H1 (cell line): ENCODE results near the gene TUBGCP3. TPM values are rescaled to one million over a fixed set of nuclear protein-coding genes. Genes with fewer than 3 reads are reported as not detected.

Source experiments
- CTCF ChIA-PET: fragments of 300-600 bp; sonication (Branson Sonifier 250); formaldehyde crosslinking; loops from one replicate; lab custom pipeline; 2021; ENCODE audit not compliant: partially characterized antibody; lab: Charles Lee
- POLR2A ChIA-PET: fragments of 300-600 bp; sonication (Branson Sonifier 250); formaldehyde crosslinking; loops from one replicate; lab custom pipeline; 2021; ENCODE audit warnings: inconsistent platforms; ENCODE audit not compliant: partially characterized antibody; lab: Charles Lee
- DNase-seq, 2 experiments: peaks; one replicate each; pipeline versions ENCODE4 v3.0.0 to v3.0.0-alpha.2; 2010 to 2022; ENCODE audit warnings: low spot score in 2 of 2, low read depth in 1 of 2, mixed read lengths in 1 of 2
- FAIRE-seq: peaks from 2 replicates; lab custom pipeline; 2011; peaks lifted over from hg19 to GRCh38; lab: Jason Lieb, UNC
- H2AFZ ChIP-seq: 2 replicates; pipeline ENCODE4 v1.8.1; 2012; ENCODE audit warnings: low read length, inconsistent platforms
- H2AK5ac ChIP-seq: 2 replicates; pipeline ENCODE4 v1.6.1; 2013; ENCODE audit warnings: low read depth, low read length
- H2BK120ac ChIP-seq: replicated peaks from 2 replicates; pipeline ENCODE3; 2013; ENCODE audit warnings: low read depth, low read length, inconsistent platforms
- H2BK12ac ChIP-seq: 2 replicates; pipeline ENCODE4 v1.6.1; 2013; ENCODE audit warnings: low read depth, low read length
- H2BK15ac ChIP-seq: 2 replicates; pipeline ENCODE4 v1.6.1; 2013; ENCODE audit warnings: low read length
- H2BK20ac ChIP-seq: 2 replicates; pipeline ENCODE4 v1.6.1; 2013; ENCODE audit warnings: low read length
- H2BK5ac ChIP-seq: 2 replicates; pipeline ENCODE4 v1.6.1; 2013; ENCODE audit warnings: low read depth, low read length
- H3K14ac ChIP-seq: 2 replicates; pipeline ENCODE4 v1.6.1; 2013; ENCODE audit warnings: inconsistent platforms; ENCODE audit not compliant: insufficient read length
- H3K18ac ChIP-seq: 2 replicates; pipeline ENCODE4 v1.6.1; 2013; ENCODE audit warnings: low read length; ENCODE audit errors: extremely low read depth
- H3K23ac ChIP-seq: 2 replicates; pipeline ENCODE4 v1.6.1; 2013; ENCODE audit warnings: inconsistent platforms; ENCODE audit not compliant: insufficient read length
- H3K23me2 ChIP-seq: 2 replicates; pipeline ENCODE4 v1.6.1; 2013; ENCODE audit warnings: low read depth, low read length
- H3K27ac ChIP-seq: 2 replicates; pipeline ENCODE4 v1.6.1; 2011; ENCODE audit warnings: low read depth, low read length, inconsistent platforms
- H3K27me3 ChIP-seq, 4 experiments: replicated peaks in 1 of 4; 1 replicate in 1 of 4; 2 replicates in 3 of 4; pipeline versions ENCODE4 v1.6.1 to v1.8.1; 2011 to 2013; ENCODE audit warnings: low read length in 3 of 4, mild to moderate bottlenecking in 3 of 4, inconsistent platforms in 2 of 4, mixed read lengths in 2 of 4, moderate library complexity in 1 of 4; ENCODE audit not compliant: control insufficient read depth in 3 of 4, insufficient read depth in 3 of 4; ENCODE audit errors: extremely low read depth in 1 of 4
- H3K36me3 ChIP-seq, 4 experiments: 2 replicates each; pipeline versions ENCODE4 v1.6.1 to v1.8.1; 2011 to 2013; ENCODE audit warnings: mild to moderate bottlenecking in 4 of 4, low read length in 3 of 4, moderate library complexity in 2 of 4, control low read depth in 1 of 4, inconsistent platforms in 1 of 4; ENCODE audit not compliant: insufficient read depth in 4 of 4, control insufficient read depth in 2 of 4
- H3K4ac ChIP-seq: replicated peaks from 2 replicates; pipeline ENCODE3; 2013; ENCODE audit warnings: low read length, low read depth, mixed read lengths, inconsistent platforms; ENCODE audit not compliant: insufficient read length
- H3K4me1 ChIP-seq, 4 experiments: replicated peaks in 1 of 4; 1 replicate in 1 of 4; 2 replicates in 3 of 4; pipeline versions ENCODE4 v1.6.1 to v1.8.1; 2011 to 2013; ENCODE audit warnings: low read length in 3 of 4, inconsistent platforms in 2 of 4, mixed read lengths in 1 of 4; ENCODE audit not compliant: insufficient read depth in 4 of 4, control insufficient read depth in 3 of 4
- H3K4me2 ChIP-seq, 2 experiments: 2 replicates each; pipeline versions ENCODE4 v1.6.1 to v1.8.1; 2011 to 2013; ENCODE audit warnings: low read depth in 2 of 2, low read length in 2 of 2, control low read depth in 1 of 2, inconsistent platforms in 1 of 2, mild to moderate bottlenecking in 1 of 2; ENCODE audit not compliant: insufficient read depth in 1 of 2
- H3K4me3 ChIP-seq, 4 experiments: fragments of 200-600, 300-600 bp in 1 of 4; sonication (generic), shearing (Covaris generic), sonication (Bioruptor Twin) in 1 of 4; 2 replicates each; pipeline versions ENCODE4 v1.5.1 to v1.8.1; 2011 to 2016; ENCODE audit warnings: low read length in 4 of 4, low read depth in 3 of 4, control low read depth in 2 of 4, inconsistent platforms in 2 of 4, mild to moderate bottlenecking in 2 of 4, mixed read lengths in 1 of 4, moderate library complexity in 1 of 4; ENCODE audit not compliant: insufficient read depth in 2 of 4; ENCODE audit errors: extremely low read depth in 1 of 4
- H3K56ac ChIP-seq: replicated peaks from 2 replicates; pipeline ENCODE3; 2013; ENCODE audit warnings: low read depth, mild to moderate bottlenecking, mixed read lengths, low read length, inconsistent platforms; ENCODE audit not compliant: insufficient read length
- H3K79me1 ChIP-seq: 2 replicates; pipeline ENCODE4 v1.6.1; 2013; ENCODE audit warnings: low read depth, low read length, control low read depth
- H3K79me2 ChIP-seq, 2 experiments: 2 replicates each; pipeline versions ENCODE4 v1.6.1 to v1.8.1; 2012 to 2013; ENCODE audit warnings: low read length in 2 of 2, mild to moderate bottlenecking in 2 of 2, inconsistent platforms in 1 of 2; ENCODE audit not compliant: insufficient read depth in 2 of 2, control insufficient read depth in 1 of 2
- H3K9ac ChIP-seq, 4 experiments: replicated peaks in 1 of 4; 1 replicate in 1 of 4; 2 replicates in 3 of 4; pipeline versions ENCODE4 v1.6.1 to v1.8.1; 2011 to 2013; ENCODE audit warnings: low read depth in 3 of 4, low read length in 3 of 4, control low read depth in 2 of 4, mild to moderate bottlenecking in 2 of 4, moderate library complexity in 2 of 4, inconsistent platforms in 1 of 4; ENCODE audit errors: extremely low read depth in 1 of 4
- H3K9me3 ChIP-seq, 2 experiments: 2 replicates each; pipeline versions ENCODE4 v1.6.1 to v1.8.1; 2012 to 2013; ENCODE audit warnings: mild to moderate bottlenecking in 2 of 2, moderate library complexity in 2 of 2, control low read depth in 1 of 2, inconsistent platforms in 1 of 2, low read depth in 1 of 2, low read length in 1 of 2, mixed read lengths in 1 of 2; ENCODE audit not compliant: insufficient read depth in 2 of 2
- H4K20me1 ChIP-seq, 2 experiments: replicated peaks in 1 of 2; 2 replicates each; pipeline versions ENCODE3 to v1.8.1; 2011 to 2013; ENCODE audit warnings: inconsistent platforms in 2 of 2, low read length in 2 of 2, mild to moderate bottlenecking in 1 of 2; ENCODE audit not compliant: insufficient read depth in 2 of 2, control insufficient read depth in 1 of 2
- H4K5ac ChIP-seq: 2 replicates; pipeline ENCODE4 v1.6.1; 2013; ENCODE audit warnings: low read length, low read depth, mixed read lengths, inconsistent platforms; ENCODE audit not compliant: insufficient read length
- H4K8ac ChIP-seq: 2 replicates; pipeline ENCODE4 v1.8.0; 2013; ENCODE audit warnings: mild to moderate bottlenecking, moderate library complexity, low read length, inconsistent platforms; ENCODE audit not compliant: insufficient read depth; ENCODE audit errors: extremely low read depth
- H4K91ac ChIP-seq: replicated peaks from 2 replicates; pipeline ENCODE3; 2013; ENCODE audit warnings: low read length, mixed read lengths, inconsistent platforms; ENCODE audit not compliant: insufficient read length
- CTCF ChIP-seq, 3 experiments: IDR thresholded peaks; 1 replicate in 2 of 3; 2 replicates in 1 of 3; pipeline versions ENCODE4 v1.5.1 to v1.6.1; 2011; ENCODE audit warnings: low read length in 3 of 3, mild to moderate bottlenecking in 3 of 3, inconsistent platforms in 2 of 3, low read depth in 1 of 3, moderate library complexity in 1 of 3; ENCODE audit not compliant: insufficient read depth in 1 of 3; ENCODE audit errors: control extremely low read depth in 1 of 3
- E2F6 ChIP-seq: IDR thresholded peaks from 2 replicates; pipeline ENCODE4 v1.6.1; 2012; ENCODE audit warnings: inconsistent platforms
- EGR1 ChIP-seq: IDR thresholded peaks from 2 replicates; pipeline ENCODE4 v1.6.1; 2011; ENCODE audit warnings: low read depth, low read length, borderline replicate concordance
- GABPA ChIP-seq: IDR thresholded peaks from 2 replicates; pipeline ENCODE4 v1.6.1; 2011; ENCODE audit warnings: mild to moderate bottlenecking, low read length, moderate library complexity, borderline replicate concordance; ENCODE audit not compliant: insufficient read depth
- GTF2F1 ChIP-seq: IDR thresholded peaks from 2 replicates; pipeline ENCODE4 v1.6.1; 2012; ENCODE audit warnings: low read depth, low read length, improper control_type of control experiment, borderline replicate concordance
- HDAC6 ChIP-seq: IDR thresholded peaks from one replicate; pipeline ENCODE4 v1.7.1; 2012; ENCODE audit warnings: low read depth, mild to moderate bottlenecking, inconsistent platforms, low read length, moderate library complexity
- JUND ChIP-seq: IDR thresholded peaks from 2 replicates; pipeline ENCODE4 v1.6.1; 2011; ENCODE audit warnings: mild to moderate bottlenecking, improper control_type of control experiment, low read length
- RBBP5 ChIP-seq: IDR thresholded peaks from 2 replicates; pipeline ENCODE4 v1.7.1; 2012; ENCODE audit warnings: low read depth, mild to moderate bottlenecking, inconsistent platforms, low read length, moderate library complexity, borderline replicate concordance
- SIN3A ChIP-seq, 2 experiments: IDR thresholded peaks in 1 of 2; conservative IDR thresholded peaks in 1 of 2; 2 replicates each; pipeline ENCODE4 v1.6.1; 2011 to 2012; ENCODE audit warnings: low read length in 2 of 2, improper control_type of control experiment in 1 of 2, low read depth in 1 of 2, mild to moderate bottlenecking in 1 of 2
- SUZ12 ChIP-seq: fragments of 200-600 bp; sonication (generic); IDR thresholded peaks from 2 replicates; pipeline ENCODE4 v1.6.1; 2012; ENCODE audit warnings: mild to moderate bottlenecking, inconsistent platforms, low read length, moderate library complexity, mixed read lengths
- WGBS, 2 experiments: shearing (Covaris generic) in 1 of 2; methylation state at CpG; one replicate each; pipeline versions ENCODE4 v1.1.6 to v1.1.7; 2013 to 2015; ENCODE audit warnings: low lambda C conversion rate in 2 of 2, mixed read lengths in 2 of 2, inconsistent platforms in 1 of 2, low coverage in 1 of 2, missing lambda C conversion rate in 1 of 2; ENCODE audit not compliant: insufficient replicate concordance in 2 of 2, insufficient coverage in 1 of 2, insufficient read length in 1 of 2; ENCODE audit errors: extremely low coverage in 1 of 2, missing lambda C conversion rate in 1 of 2; 5-methylcytosine and 5-hydroxymethylcytosine counted together
- polyA plus RNA-seq, 7 experiments: library from polyadenylated mRNA; depleted of rRNA in 3 of 7; stranded (reverse) in 5 of 7; unstranded in 2 of 7; fragments of >200 nt in 5 of 7; fragments of 200-250 nt in 2 of 7; gene quantifications; 1 replicate in 5 of 7; 2 replicates in 1 of 7; 4 replicates in 1 of 7; pipeline versions ENCODE4 v1.2.1 to v1.2.3, GENCODE V29; 2011 to 2013; ENCODE audit warnings: missing spikeins in 2 of 7, mixed read lengths in 2 of 7
- total RNA-seq: library from RNA; stranded (reverse); fragmentation: NEBNext Ultra II Directional; extraction: Animal tissue kit (Norgen Biotek cat#: 25700); gene quantifications from 2 replicates; pipeline ENCODE4 v1.2.1, GENCODE V29; 2021

The TUBGCP3 gene
- total and polyA plus RNA-seq, 2 of the 8 experiments (the other 6 are each of a cell fraction or from before 2014, with no cell fraction given): 27.0 to 31.7 TPM

- peak; percentile 55 for FAIRE-seq
- POLR2A ChIA-PET: interaction anchor here (1.0 kb wide), 1 partner anchor 217 kb away, joined by 3 read pairs; no protein-coding TSS in a partner anchor
- TF ChIP-seq GABPA (peak; percentile 65; the same call in 1 of the 2 replicates), JUND (no peak), SUZ12 (no peak), EGR1 (no peak), CTCF (IDR thresholded peaks at IDR 0.05; ENCODE audit: control extremely low read depth in 1 of 3, insufficient read depth in 1 of 3, low read depth in 1 of 3, low read length in 3 of 3) (peak in 2 of 3 experiments; percentile 94 to 99; a peak in 3 of 4 replicates), SIN3A (conservative IDR thresholded peaks at IDR 0.05 in 1 of 2, IDR thresholded peaks at IDR 0.05 in 1 of 2; ENCODE audit: low read depth in 1 of 2, low read length in 2 of 2) (peak in 1 of 2 experiments; percentile 88; a peak in 2 of 4 replicates), GTF2F1 (no peak), E2F6 (no peak), HDAC6 (no peak), RBBP5 (no peak)
Observed at GRCh38 chr13:112443995-112444311, 144.0 kb downstream of the TUBGCP3 start.

More at GRCh38 chr13:112443995-112444311, 144.0 kb downstream of the TUBGCP3 start:
- Histone ChIP-seq H3K27me3 (peaks cover 0 to 3% (median under 1%) of the 10 kb centered on the region in 4 experiments; a peak in 3 of 7 replicates), H3K9me3 (0 out of 4 replicates have a peak, but pooled peaks cover 0 to 2% of the 10 kb centered on the region in 2 experiments), H3K23ac (no peak overlapping the region), H4K8ac (no peak overlapping the region), H2BK20ac (no peak overlapping the region), H3K79me2 (no peaks in the 10 kb centered on the region), H3K56ac (no peak overlapping the region), H3K14ac (no peak overlapping the region), H2BK5ac (no peak overlapping the region), H3K23me2 (no peaks in the 10 kb centered on the region), H3K4me3 (no peak overlapping the region), H4K91ac (no peak overlapping the region), H3K4me2 (no peak overlapping the region), H2AFZ (no peak overlapping the region), H2AK5ac (no peak overlapping the region), H2BK15ac (no peak overlapping the region), H4K20me1 (no peaks in the 10 kb centered on the region), H2BK12ac (no peak overlapping the region), H3K4me1 (peaks cover 0 to 4% (median 1%) of the 10 kb centered on the region in 4 experiments; a peak in 2 of 7 replicates), H4K5ac (no peak overlapping the region), H3K4ac (no peak overlapping the region), H3K27ac (no peak overlapping the region), H3K79me1 (no peaks in the 10 kb centered on the region), H3K18ac (no peak overlapping the region), H3K9ac (no peak overlapping the region), H3K36me3 (no peaks in the 10 kb centered on the region), H2BK120ac (no peak overlapping the region)
- CTCF ChIA-PET: interaction anchor here (0.6 to 5.2 kb wide), 76 partner anchors 9 to 970 kb away, joined by 3 to 51 read pairs (median 4); partner anchors contain the start of genes SOX1 and SPACA7
- peak; percentile 64 to 98 for DNase-seq
- 24% methylated on average over 10 of the region's 10 CpGs; no CpG with 5 or more reads in 1 of the 2 experiments for WGBS, 2 experiments
